Measurements from ENCODE around the gene TAF12.
A peak's percentile ranks its signal among the peaks of the same experiment; 100 is the strongest.

GRCh38 chr1:28581531-28582247, 61.2 kb downstream of the TAF12 start:
- TF ChIP-seq POLR2AphosphoS5 (IDR thresholded peaks at IDR 0.05; ENCODE audit: low read depth, low read length) (peak; percentile 100), POLR2A (IDR thresholded peaks at IDR 0.05; ENCODE audit: low read depth, low read length) (peak; percentile 100), TAF1 (IDR thresholded peaks at IDR 0.05; ENCODE audit: low read depth, low read length) (peak; percentile 100), POU2F2 (IDR thresholded peaks at IDR 0.05; ENCODE audit: low read depth, low read length) (peak; percentile 97)

All from GM12891 (cell line).